Measurements from ENCODE around the gene KRTAP12-1. TPM values are rescaled to one million over a fixed set of nuclear protein-coding genes. Genes with fewer than 3 reads are reported as not detected.

Gene KRTAP12-1
- total RNA-seq, 1 experiment from 2014 or later, result 0.80 TPM

GRCh38 chr21:44708866-44709425, 27.0 kb upstream of the KRTAP12-1 start:
- intact Hi-C loops (cut with micrococcal nuclease; ENCODE audit: unreplicated experiment), result no loop called here
- Histone ChIP-seq H3K4me3 (ENCODE audit: low read depth, low read length, poor library complexity, severe bottlenecking) (no peak overlapping the region), H3K36me3 (ENCODE audit: insufficient read depth, low read length, poor library complexity, severe bottlenecking) (no peaks in the 10 kb centered on the region), H3K27me3 (replicated peaks; ENCODE audit: insufficient read depth, low read depth, low read length, poor library complexity) (peaks cover 13% of the 10 kb centered on the region), H3K4me1 (ENCODE audit: insufficient read depth, low read length, poor library complexity, severe bottlenecking) (peaks cover 4% of the 10 kb centered on the region), H3K9me3 (ENCODE audit: low read depth, low read length, poor library complexity, severe bottlenecking) (no peaks in the 10 kb centered on the region), H3K27ac (ENCODE audit: low read depth, low read length, poor library complexity, severe bottlenecking) (no peak overlapping the region)
- no peak for DNase-seq (ENCODE audit: low spot score)
- CTCF ChIA-PET, result no interaction called here
- TF ChIP-seq EZH2 (IDR thresholded peaks at IDR 0.05; ENCODE audit: borderline replicate concordance, low read depth, low read length, poor library complexity, severe bottlenecking), result no peak
- TF ChIP-seq CTCF (conservative IDR thresholded peaks at IDR 0.05; ENCODE audit: low read depth, low read length), result no peak
- BruUV-seq (replicated peaks), result no TSS peak
- POLR2A ChIA-PET (ENCODE audit: low non-redundant PET), result no interaction called here

GRCh38 chr21:44708213-44708865, 26.4 kb upstream of the KRTAP12-1 start:
- POLR2A ChIA-PET (ENCODE audit: low non-redundant PET), result no interaction called here
- H3K27me3 ChIP-seq (replicated peaks; ENCODE audit: insufficient read depth, low read depth, low read length, poor library complexity), result peaks cover 13% of the 10 kb centered on the region
- no peaks in the 10 kb centered on the region for H3K9me3 ChIP-seq (ENCODE audit: low read depth, low read length, poor library complexity, severe bottlenecking)
- intact Hi-C loops (cut with micrococcal nuclease; ENCODE audit: unreplicated experiment), result no loop called here
- no peaks in the 10 kb centered on the region for H3K36me3 ChIP-seq (ENCODE audit: insufficient read depth, low read length, poor library complexity, severe bottlenecking)
- BruUV-seq (replicated peaks), result no TSS peak
- TF ChIP-seq EZH2 (IDR thresholded peaks at IDR 0.05; ENCODE audit: borderline replicate concordance, low read depth, low read length, poor library complexity, severe bottlenecking), result no peak
- no peak for TF ChIP-seq CTCF (conservative IDR thresholded peaks at IDR 0.05; ENCODE audit: low read depth, low read length)
- CTCF ChIA-PET, result no interaction called here
- H3K4me3 ChIP-seq (ENCODE audit: low read depth, low read length, poor library complexity, severe bottlenecking), result no peak overlapping the region
- H3K4me1 ChIP-seq (ENCODE audit: insufficient read depth, low read length, poor library complexity, severe bottlenecking), result peaks cover 4% of the 10 kb centered on the region
- no peak for DNase-seq (ENCODE audit: low spot score)
- H3K27ac ChIP-seq (ENCODE audit: low read depth, low read length, poor library complexity, severe bottlenecking), result no peak overlapping the region

- intact Hi-C loops (cut with micrococcal nuclease; ENCODE audit: unreplicated experiment), result no loop called here
- Histone ChIP-seq H3K9me3 (ENCODE audit: low read depth, low read length, poor library complexity, severe bottlenecking) (no peaks in the 10 kb centered on the region), H3K36me3 (ENCODE audit: insufficient read depth, low read length, poor library complexity, severe bottlenecking) (no peaks in the 10 kb centered on the region), H3K27ac (ENCODE audit: low read depth, low read length, poor library complexity, severe bottlenecking) (no peak overlapping the region), H3K27me3 (replicated peaks; ENCODE audit: insufficient read depth, low read depth, low read length, poor library complexity) (peaks cover 13% of the 10 kb centered on the region), H3K4me1 (ENCODE audit: insufficient read depth, low read length, poor library complexity, severe bottlenecking) (peaks cover 4% of the 10 kb centered on the region), H3K4me3 (ENCODE audit: low read depth, low read length, poor library complexity, severe bottlenecking) (no peak overlapping the region)
- BruUV-seq (replicated peaks), result no TSS peak
- ChIA-PET POLR2A (ENCODE audit: low non-redundant PET) (no interaction called here), CTCF (no interaction called here)
- no peak for DNase-seq (ENCODE audit: low spot score)
- TF ChIP-seq EZH2 (IDR thresholded peaks at IDR 0.05; ENCODE audit: borderline replicate concordance, low read depth, low read length, poor library complexity, severe bottlenecking) (no peak), CTCF (conservative IDR thresholded peaks at IDR 0.05; ENCODE audit: low read depth, low read length) (no peak)
These were observed 25.0 kb upstream of the KRTAP12-1 start for GRCh38 chr21:44706706-44707581.
